ENCODE measurements around the gene DNASE1L3.

GRCh38 chr3:58148049-58148448, 62.7 kb downstream of the DNASE1L3 start:
- TF ChIP-seq, protein P1, sequence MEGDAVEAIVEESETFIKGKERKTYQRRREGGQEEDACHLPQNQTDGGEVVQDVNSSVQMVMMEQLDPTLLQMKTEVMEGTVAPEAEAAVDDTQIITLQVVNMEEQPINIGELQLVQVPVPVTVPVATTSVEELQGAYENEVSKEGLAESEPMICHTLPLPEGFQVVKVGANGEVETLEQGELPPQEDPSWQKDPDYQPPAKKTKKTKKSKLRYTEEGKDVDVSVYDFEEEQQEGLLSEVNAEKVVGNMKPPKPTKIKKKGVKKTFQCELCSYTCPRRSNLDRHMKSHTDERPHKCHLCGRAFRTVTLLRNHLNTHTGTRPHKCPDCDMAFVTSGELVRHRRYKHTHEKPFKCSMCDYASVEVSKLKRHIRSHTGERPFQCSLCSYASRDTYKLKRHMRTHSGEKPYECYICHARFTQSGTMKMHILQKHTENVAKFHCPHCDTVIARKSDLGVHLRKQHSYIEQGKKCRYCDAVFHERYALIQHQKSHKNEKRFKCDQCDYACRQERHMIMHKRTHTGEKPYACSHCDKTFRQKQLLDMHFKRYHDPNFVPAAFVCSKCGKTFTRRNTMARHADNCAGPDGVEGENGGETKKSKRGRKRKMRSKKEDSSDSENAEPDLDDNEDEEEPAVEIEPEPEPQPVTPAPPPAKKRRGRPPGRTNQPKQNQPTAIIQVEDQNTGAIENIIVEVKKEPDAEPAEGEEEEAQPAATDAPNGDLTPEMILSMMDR (IDR thresholded peaks at IDR 0.05) = no peak
- TF ChIP-seq POLR2A (IDR thresholded peaks at IDR 0.05; ENCODE audit: low read depth) = no peak
- no peak for TF ChIP-seq EP300 (IDR thresholded peaks at IDR 0.05)
- no peak for TF ChIP-seq POLR2AphosphoS5 (IDR thresholded peaks at IDR 0.05)

All from esophagus muscularis mucosa (tissue), 4 donors.